ENCODE measurements around the gene GLE1. TPM values are rescaled to one million over a fixed set of nuclear protein-coding genes. Genes with fewer than 3 reads are reported as not detected.

Gene GLE1
- total RNA-seq, 1 donor from 2014 or later: 18.8 TPM

- DNase-seq: no peak
- intact Hi-C loops (cut with micrococcal nuclease): no loop called here
- H3K27me3 ChIP-seq (ENCODE audit: low read depth): no peaks in the 10 kb centered on the region
- no peaks in the 10 kb centered on the region for H3K9me3 ChIP-seq (replicated peaks)
- no peak for TF ChIP-seq CTCF (IDR thresholded peaks at IDR 0.05; ENCODE audit: borderline replicate concordance)
- H3K4me3 ChIP-seq: peak overlapping the region; percentile 99
- H3K36me3 ChIP-seq: no peaks in the 10 kb centered on the region
- peaks cover 98% of the 10 kb centered on the region for H3K4me1 ChIP-seq
- peak overlapping the region; percentile 100 for H3K27ac ChIP-seq (replicated peaks)
Measured at GRCh38 chr9:128556276-128556675, 51.8 kb downstream of the GLE1 start.

- Histone ChIP-seq H3K4me1 (peaks cover 96% of the 10 kb centered on the region), H3K27ac (replicated peaks) (peak overlapping the region; percentile 100), H3K9me3 (replicated peaks) (no peaks in the 10 kb centered on the region), H3K36me3 (peaks cover 1% of the 10 kb centered on the region), H3K27me3 (ENCODE audit: low read depth) (no peaks in the 10 kb centered on the region), H3K4me3 (peak overlapping the region; percentile 40)
- no peak for TF ChIP-seq CTCF (IDR thresholded peaks at IDR 0.05; ENCODE audit: borderline replicate concordance)
- DNase-seq: no peak
- intact Hi-C loops (cut with micrococcal nuclease): no loop called here
Measured at GRCh38 chr9:128556926-128557634, 52.6 kb downstream of the GLE1 start.

- H3K4me3 ChIP-seq: peak overlapping the region; percentile 40
Measured at GRCh38 chr9:128558431-128559310, 54.2 kb downstream of the GLE1 start.

GRCh38 chr9:128565578-128565977, 61.1 kb downstream of the GLE1 start:
- no peak for TF ChIP-seq CTCF (IDR thresholded peaks at IDR 0.05; ENCODE audit: borderline replicate concordance)
- Histone ChIP-seq H3K9me3 (replicated peaks) (no peaks in the 10 kb centered on the region), H3K4me1 (peaks cover 57% of the 10 kb centered on the region), H3K27ac (replicated peaks) (peak overlapping the region; percentile 69), H3K36me3 (peaks cover 53% of the 10 kb centered on the region), H3K4me3 (peak overlapping the region; percentile 17), H3K27me3 (ENCODE audit: low read depth) (no peaks in the 10 kb centered on the region)
- intact Hi-C loops (cut with micrococcal nuclease): no loop called here
- no peak for DNase-seq

More at GRCh38 chr9:128558431-128559310, 54.2 kb downstream of the GLE1 start:
- intact Hi-C loops (cut with micrococcal nuclease): no loop called here
- Histone ChIP-seq H3K4me1 (peaks cover 94% of the 10 kb centered on the region), H3K27me3 (ENCODE audit: low read depth) (no peaks in the 10 kb centered on the region), H3K9me3 (replicated peaks) (no peaks in the 10 kb centered on the region), H3K27ac (replicated peaks) (peak overlapping the region; percentile 100), H3K36me3 (peaks cover 5% of the 10 kb centered on the region)
- no peak for TF ChIP-seq CTCF (IDR thresholded peaks at IDR 0.05; ENCODE audit: borderline replicate concordance)
- DNase-seq: peak; percentile 86

- Histone ChIP-seq H3K4me1 (peaks cover 36% of the 10 kb centered on the region), H3K36me3 (peaks cover 78% of the 10 kb centered on the region), H3K27me3 (ENCODE audit: low read depth) (no peaks in the 10 kb centered on the region), H3K4me3 (no peak overlapping the region), H3K9me3 (replicated peaks) (no peaks in the 10 kb centered on the region), H3K27ac (replicated peaks) (no peak overlapping the region)
- no peak for DNase-seq
- intact Hi-C loops (cut with micrococcal nuclease): no loop called here
- TF ChIP-seq CTCF (IDR thresholded peaks at IDR 0.05; ENCODE audit: borderline replicate concordance): no peak
Measured at GRCh38 chr9:128568470-128569078, 64.1 kb downstream of the GLE1 start.

Measured in left ventricle myocardium inferior (tissue), 1 donor.